Body of pancreas (tissue), 4 donors: ENCODE measurements around the gene KRT86. TPM values are rescaled to one million over a fixed set of nuclear protein-coding genes. Genes with fewer than 3 reads are reported as not detected.

Experiments used
- ATAC-seq: fragments of 150-250 bp; one replicate; pipeline ENCODE4 v1.9.1; 2016
- DNase-seq, 4 donors: peaks; one replicate each; pipeline ENCODE4 v3.0.0-alpha.2; 2019
- H3K27ac ChIP-seq, 4 donors: fragments of 200-600 bp; sonication (generic); 1 replicate in 3 of 4; 2 replicates in 1 of 4; pipeline versions ENCODE4 v1.5.1 to v1.6.1; 2016 to 2019; ENCODE audit warnings: mild to moderate bottlenecking in 1 of 4, mixed read lengths in 1 of 4, moderate library complexity in 1 of 4
- H3K27me3 ChIP-seq, 2 donors: fragments of 200-600 bp; sonication (generic); one replicate each; pipeline ENCODE4 v1.6.0; 2016; ENCODE audit warnings: mild to moderate bottlenecking in 1 of 2
- H3K36me3 ChIP-seq, 2 donors: fragments of 200-600 bp; sonication (generic); replicated peaks in 1 of 2; 2 replicates each; pipeline ENCODE4 v1.5.1; 2016; ENCODE audit warnings: low read depth in 2 of 2; ENCODE audit not compliant: insufficient read depth in 1 of 2
- H3K4me1 ChIP-seq: fragments of 200-600 bp; sonication (generic); one replicate; pipeline ENCODE4 v1.6.0; 2016
- H3K4me3 ChIP-seq, 2 donors: fragments of 200-600 bp; sonication (generic); 1 replicate in 1 of 2; 2 replicates in 1 of 2; pipeline ENCODE4 v1.5.1; 2016 to 2019
- H3K9me3 ChIP-seq, 3 donors: fragments of 200-600 bp; sonication (generic); 1 replicate in 2 of 3; 2 replicates in 1 of 3; pipeline ENCODE4 v1.5.1; 2016
- POLR2A ChIP-seq, 3 donors: fragments of 450-650 bp; IDR thresholded peaks; one replicate each; pipeline ENCODE4 v1.6.1; 2016; ENCODE audit warnings: antibody characterized with exemption in 3 of 3, mild to moderate bottlenecking in 2 of 3
- WGBS, 2 donors: methylation state at CpG; one replicate each; pipeline ENCODE4 v1.1.5; 2017; 5-methylcytosine and 5-hydroxymethylcytosine counted together
- intact Hi-C: fragments of 100-400 bp; cut with DNase I; formaldehyde crosslinking; loops from one replicate; pipeline ENCODE4 v1.15.1; 2023
- total RNA-seq, 2 donors: library from RNA; depleted of rRNA; stranded (reverse); fragments of >200 nt; gene quantifications; one replicate each; pipeline ENCODE4 v1.1.0, GENCODE V29; 2016
- TF ChIP-seq, protein P1 (sequence below), 7 experiments: fragments of 450-650 bp in 4 of 7; fragments of 200-600 bp in 3 of 7; sonication (generic) in 3 of 7; IDR thresholded peaks; one replicate each; pipeline ENCODE4 v1.5.1; 2016 to 2019; ENCODE audit warnings: antibody characterized with exemption in 7 of 7

The KRT86 gene
- total RNA-seq, 2 donors from 2014 or later, result 1.8 to 8.6 TPM

DNA sequence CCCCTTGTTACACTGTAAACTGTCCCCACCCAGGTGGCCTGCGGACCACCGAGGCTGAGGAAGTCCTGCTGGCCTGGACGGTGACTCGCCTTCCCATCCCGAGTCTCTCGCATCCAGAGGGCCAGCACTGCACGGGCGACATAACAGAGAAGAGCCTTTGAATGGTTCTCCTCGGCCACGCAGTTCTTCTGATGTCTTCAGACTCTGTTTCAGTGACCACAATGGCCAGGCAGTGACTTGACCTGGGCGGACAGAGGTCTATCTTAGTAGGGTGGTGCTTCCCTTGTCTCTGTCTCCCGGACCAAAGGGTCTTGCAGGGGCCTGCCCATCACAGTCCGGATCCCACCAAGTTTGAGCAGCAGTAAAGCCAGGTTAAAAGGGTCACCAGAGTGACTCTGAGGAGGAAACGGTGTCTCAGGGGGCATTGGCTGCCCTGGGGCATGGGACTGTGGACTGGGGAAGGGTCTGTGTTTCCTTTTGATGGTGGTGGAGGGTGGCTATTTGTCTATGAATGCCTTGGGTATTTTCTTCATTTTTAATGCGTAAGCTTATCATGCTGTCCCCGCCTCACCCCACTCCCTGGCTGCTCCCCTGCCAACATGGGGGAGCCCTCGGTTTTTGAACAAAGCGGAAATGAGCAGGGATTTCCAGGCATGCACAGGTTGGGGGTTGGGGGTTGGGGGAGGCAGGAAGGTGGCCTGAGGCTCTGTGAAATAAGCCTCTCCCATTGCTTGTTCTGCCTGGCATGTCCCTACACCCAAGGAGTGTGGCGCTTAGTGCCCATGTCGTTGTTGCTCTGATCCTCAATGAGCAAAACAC, 82.5 kb downstream of the KRT86 start:
- no peak for ATAC-seq
- intact Hi-C loops, result no loop called here
- Histone ChIP-seq H3K4me1 (no peaks in the 10 kb centered on the region), H3K27ac (no peak overlapping the region), H3K9me3 (no peaks in the 10 kb centered on the region), H3K27me3 (no peaks in the 10 kb centered on the region), H3K36me3 (no peaks in the 10 kb centered on the region), H3K4me3 (no peak overlapping the region)
- DNase-seq, result no peak
- 86% methylated on average over 18 to 20 of the region's 20 CpGs for WGBS, 2 donors
- no peak for TF ChIP-seq POLR2A (IDR thresholded peaks at IDR 0.05)
- TF ChIP-seq, protein P1, sequence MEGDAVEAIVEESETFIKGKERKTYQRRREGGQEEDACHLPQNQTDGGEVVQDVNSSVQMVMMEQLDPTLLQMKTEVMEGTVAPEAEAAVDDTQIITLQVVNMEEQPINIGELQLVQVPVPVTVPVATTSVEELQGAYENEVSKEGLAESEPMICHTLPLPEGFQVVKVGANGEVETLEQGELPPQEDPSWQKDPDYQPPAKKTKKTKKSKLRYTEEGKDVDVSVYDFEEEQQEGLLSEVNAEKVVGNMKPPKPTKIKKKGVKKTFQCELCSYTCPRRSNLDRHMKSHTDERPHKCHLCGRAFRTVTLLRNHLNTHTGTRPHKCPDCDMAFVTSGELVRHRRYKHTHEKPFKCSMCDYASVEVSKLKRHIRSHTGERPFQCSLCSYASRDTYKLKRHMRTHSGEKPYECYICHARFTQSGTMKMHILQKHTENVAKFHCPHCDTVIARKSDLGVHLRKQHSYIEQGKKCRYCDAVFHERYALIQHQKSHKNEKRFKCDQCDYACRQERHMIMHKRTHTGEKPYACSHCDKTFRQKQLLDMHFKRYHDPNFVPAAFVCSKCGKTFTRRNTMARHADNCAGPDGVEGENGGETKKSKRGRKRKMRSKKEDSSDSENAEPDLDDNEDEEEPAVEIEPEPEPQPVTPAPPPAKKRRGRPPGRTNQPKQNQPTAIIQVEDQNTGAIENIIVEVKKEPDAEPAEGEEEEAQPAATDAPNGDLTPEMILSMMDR (IDR thresholded peaks at IDR 0.05), result no peak

Other genes starting within 250 kb of the KRT86 start
- gene NR4A1, start 223.2 kb upstream of the KRT86 start, total RNA-seq, result 100 to 1,000 TPM in 1 of 2 donors, 10 to 100 TPM in 1; 36.6 to 253 TPM
- gene ATG101, start 204.7 kb upstream of the KRT86 start, total RNA-seq, result 10 to 100 TPM; 25.7 to 25.9 TPM
- gene SMIM41, start 194.9 kb upstream of the KRT86 start, total RNA-seq, result under 1 TPM; 0.26 to 0.66 TPM
- gene KRT80, start 82.6 kb upstream of the KRT86 start, total RNA-seq, result 10 to 100 TPM; 10.2 to 11.9 TPM
- gene KRT7, start 41.4 kb upstream of the KRT86 start, total RNA-seq, result 100 to 1,000 TPM in 1 of 2 donors, 10 to 100 TPM in 1; 69.2 to 196 TPM
- gene KRT81, start 16.9 kb downstream of the KRT86 start, total RNA-seq, result not detected
- gene KRT83, start 46.8 kb downstream of the KRT86 start, total RNA-seq, result not detected
- gene KRT85, start 92.8 kb downstream of the KRT86 start, total RNA-seq, result not detected
- gene KRT84, start 111.0 kb downstream of the KRT86 start, total RNA-seq, result not detected
- not detected for gene KRT82, start 131.7 kb downstream of the KRT86 start, total RNA-seq
- gene KRT75, start 159.7 kb downstream of the KRT86 start, total RNA-seq, result not detected
- gene KRT6B, start 177.5 kb downstream of the KRT86 start, total RNA-seq, result not detected
- gene KRT6C, start 199.2 kb downstream of the KRT86 start, total RNA-seq, result not detected
- not detected for gene KRT6A, start 218.6 kb downstream of the KRT86 start, total RNA-seq
- 1 to 10 TPM in 1 of 2 donors, under 1 TPM in 1; 0.52 to 2.0 TPM for gene KRT5, start 245.7 kb downstream of the KRT86 start, total RNA-seq